HG03469 (cell line): Measurements from ENCODE around the gene CXCR5.

Source experiments
- ATAC-seq: cut with Tn5 transposase; IDR thresholded peaks from one replicate; pipeline ENCODE4 v1.9.1; 2021; ENCODE audit warnings: mild to moderate bottlenecking, moderate library complexity, moderate number of reproducible peaks; ENCODE audit not compliant: unreplicated experiment

Gene CXCR5

DNA sequence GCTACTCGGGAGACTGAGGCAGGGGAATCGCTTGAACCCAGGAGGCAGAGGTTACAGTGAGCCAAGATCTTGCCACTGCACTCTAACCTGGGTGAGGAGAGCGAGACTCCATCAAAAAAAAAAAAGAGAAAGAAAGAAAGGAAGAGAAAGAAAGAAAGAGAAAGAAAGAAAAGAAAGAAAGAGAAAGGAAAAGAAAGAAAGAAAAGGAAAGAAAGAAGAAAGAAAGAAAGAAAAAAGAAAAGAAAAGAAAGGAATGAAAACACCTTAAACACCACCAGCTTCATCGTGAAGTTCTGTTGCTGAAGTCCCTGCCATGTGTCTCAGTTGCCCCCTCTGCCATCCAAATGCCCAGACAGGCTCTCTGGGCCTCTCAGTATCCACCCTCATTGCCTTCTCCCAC lies 9.9 kb upstream of the CXCR5 start:
- no peak for ATAC-seq

DNA sequence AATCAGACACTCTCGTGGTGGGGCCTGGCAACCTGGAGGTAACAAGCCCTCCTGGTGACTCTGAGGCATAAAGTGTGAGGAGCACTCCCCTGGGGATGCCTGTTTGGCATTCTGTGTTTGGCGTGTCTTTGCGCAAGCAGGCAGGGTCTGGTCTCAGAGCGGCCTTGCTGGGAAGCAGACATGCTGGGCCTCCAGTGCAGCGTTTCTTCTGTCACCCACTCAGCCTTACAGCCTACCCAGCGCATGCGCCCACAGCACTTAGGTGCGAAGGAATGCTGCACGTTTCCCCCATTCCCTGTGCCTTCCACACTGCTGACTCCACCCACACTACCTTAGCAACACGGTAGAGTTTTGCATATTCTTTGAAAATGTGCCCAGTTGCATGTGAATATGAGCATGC lies 7.4 kb upstream of the CXCR5 start:
- ATAC-seq: no peak

DNA sequence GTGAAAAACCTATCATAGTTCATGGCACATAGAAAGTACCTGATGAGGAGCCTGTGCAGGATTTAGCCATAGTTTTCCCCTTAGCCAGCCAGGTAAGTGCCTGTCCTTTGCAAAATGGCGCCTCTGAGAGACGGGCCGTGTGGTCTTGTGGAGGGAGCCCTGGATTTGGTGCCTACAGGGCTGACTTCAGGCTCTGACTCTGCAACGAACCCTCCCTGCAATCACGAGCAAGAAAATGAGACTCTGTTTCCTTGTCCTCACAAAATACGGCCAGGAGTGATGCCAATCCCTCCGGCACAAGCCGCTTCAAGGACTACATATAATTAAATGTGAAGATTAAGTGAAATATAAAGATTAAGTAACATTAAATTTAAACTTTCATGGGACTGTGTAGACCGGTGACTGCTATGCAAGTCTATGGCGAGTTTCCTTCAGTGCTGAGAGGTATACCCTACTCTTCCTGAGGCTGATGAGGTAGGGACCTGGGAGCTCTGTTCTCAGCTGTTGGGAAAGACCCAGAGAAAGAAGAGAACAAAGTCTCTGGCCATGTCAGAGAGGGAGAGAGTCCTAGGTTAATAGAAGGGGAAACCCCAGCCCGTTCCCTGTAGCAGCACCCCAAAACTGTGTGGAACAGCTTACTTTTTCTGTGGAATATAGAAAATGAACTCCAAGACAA lies 6.1 kb upstream of the CXCR5 start:
- no peak for ATAC-seq

DNA sequence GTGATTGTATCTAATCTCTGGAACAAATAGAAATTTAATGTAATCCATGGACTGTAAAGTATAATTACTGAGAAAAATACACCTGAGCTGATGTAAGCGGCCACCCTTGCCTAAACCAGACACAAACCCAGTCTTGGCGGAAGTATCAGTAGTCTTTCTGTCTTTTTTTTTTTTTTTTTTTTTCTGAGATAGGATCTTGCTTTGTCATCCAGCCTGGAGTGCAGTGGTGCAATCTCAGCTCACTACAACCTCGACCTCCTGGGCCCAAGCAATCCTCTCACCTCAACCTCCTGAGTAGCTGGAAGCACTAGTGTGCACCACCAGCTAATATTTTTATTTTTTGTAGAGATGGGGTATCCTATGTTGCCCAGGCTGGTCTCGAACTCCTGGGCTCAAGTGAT lies 5.5 kb upstream of the CXCR5 start:
- ATAC-seq: no peak

DNA sequence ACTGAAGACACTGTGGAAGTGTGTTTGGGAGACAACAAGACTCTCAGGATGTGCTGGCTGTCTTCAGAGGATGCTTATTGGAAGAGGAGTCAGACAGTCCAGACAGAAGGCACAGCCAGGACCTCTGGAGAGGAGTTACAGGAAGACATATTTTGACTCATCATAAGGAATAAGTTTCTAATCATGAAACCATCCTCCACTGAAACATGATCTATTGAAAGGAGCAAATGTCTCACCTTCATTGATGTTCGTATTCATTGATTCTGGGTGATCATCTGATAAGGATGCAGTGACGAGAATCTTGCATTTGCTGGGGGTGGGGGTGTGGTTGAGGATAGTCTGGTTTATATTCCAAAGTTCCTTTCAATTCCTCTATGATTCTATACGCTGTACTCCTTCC lies 2.5 kb upstream of the CXCR5 start:
- ATAC-seq: no peak

DNA sequence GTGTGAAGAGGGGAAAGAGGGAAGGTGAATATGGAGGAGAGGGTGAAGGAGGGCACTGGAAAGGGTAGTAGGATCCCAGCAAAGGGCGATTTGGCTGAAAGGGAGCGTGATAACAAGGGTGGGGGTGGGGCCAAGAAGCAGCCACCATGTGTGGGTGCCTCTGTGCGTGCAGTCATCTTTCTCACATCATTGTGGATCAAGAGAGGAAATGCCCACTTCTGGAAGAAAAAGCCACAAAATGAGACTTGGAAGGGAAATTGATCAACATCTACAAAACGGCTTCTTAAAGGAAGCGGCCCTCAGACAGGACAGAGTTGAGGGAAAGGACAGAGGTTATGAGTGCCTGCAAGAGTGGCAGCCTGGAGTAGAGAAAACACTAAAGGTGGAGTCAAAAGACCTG lies 1.2 kb upstream of the CXCR5 start:
- no peak for ATAC-seq

DNA sequence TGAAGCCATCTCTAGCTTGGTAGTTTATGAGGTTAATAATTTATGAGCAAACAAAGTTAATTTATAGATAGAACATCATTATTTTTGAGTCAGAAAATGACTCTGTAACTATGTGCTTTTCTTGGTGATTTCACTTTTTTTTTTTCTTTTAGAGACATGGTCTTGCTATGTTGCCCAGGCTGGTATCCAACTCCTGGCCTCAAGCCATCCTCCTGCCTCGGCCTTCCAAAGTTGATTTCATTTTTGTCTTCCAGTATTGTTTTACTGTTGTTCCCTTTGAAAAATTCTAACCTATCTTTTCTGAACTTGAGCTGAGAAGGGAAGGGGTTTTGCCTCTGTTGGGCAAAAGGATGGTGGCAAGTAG lies 706 bp upstream of the CXCR5 start:
- ATAC-seq: no peak

DNA sequence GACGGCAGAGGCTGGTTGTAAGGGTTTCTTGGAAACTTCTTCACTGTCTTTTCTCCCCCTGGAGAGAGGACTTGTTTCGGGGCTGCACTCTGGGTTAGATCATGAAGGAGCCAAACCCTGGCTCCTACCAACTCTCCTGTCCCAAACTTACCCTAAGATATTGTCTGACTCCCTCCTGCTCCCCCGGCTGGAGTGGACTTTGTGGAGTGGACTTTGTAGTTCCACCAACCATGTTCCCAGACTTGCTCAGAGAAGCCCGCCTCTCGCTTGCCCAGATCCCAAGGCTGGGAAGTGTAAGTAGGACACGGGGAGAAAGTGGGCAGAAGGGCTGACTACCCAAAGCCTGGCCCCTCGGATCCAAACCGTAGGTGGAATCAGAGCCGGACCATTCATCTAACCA lies 1.2 kb downstream of the CXCR5 start:
- no peak for ATAC-seq

DNA sequence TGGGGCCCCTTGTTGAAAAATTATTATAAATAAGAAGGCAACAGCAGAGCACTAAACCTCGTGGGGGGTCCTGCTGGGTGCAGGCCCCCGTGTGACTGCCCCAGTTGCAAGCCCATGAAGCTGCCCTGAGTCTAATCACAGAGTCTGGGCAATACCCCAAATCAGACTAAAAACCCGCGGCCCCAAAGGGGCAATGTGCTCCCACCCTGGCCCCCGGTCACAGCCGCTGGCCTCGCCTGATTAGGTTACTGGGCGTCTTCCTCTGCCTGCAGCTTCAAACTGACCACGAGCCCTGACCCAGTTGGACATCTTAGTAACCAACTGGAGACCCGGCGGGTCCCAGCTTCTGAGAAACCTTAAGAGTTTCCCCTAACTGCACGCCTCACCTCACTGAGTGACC lies 1.6 kb downstream of the CXCR5 start:
- no peak for ATAC-seq

DNA sequence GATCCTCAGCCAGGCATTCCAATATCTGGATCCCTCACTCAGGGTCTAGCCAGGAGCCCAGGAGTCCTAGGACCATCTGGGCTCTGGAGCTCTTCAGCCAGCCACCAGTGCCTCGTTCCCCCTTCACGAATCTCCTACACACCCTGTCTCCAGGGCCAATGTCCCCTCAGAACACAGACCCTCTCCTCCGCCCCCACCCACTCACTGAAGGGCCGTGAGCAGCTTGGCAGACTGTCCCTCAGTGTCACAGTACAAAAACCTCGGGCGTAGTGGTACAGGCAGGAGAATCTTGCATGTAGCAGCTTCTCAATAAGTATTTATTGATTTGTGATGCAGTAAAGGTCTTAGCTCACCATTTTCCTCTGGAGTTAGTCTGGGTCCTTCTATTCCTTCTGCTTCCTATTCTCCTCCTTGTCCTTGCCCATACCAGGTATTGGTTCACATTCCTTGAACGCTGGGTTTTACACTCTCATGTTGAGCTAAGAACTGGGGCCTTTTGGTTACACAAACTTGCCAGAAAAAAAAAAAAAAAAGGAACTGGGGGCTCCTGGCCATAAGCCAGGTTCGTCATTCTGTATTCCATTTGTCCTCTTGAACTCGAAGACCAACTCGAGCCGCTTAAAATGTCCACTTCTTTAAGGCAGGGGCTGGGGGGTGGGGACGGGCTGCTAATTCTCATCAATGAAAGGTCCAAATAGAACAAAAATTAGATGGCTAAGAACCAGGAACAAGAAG lies 2.3 kb downstream of the CXCR5 start:
- no peak for ATAC-seq

DNA sequence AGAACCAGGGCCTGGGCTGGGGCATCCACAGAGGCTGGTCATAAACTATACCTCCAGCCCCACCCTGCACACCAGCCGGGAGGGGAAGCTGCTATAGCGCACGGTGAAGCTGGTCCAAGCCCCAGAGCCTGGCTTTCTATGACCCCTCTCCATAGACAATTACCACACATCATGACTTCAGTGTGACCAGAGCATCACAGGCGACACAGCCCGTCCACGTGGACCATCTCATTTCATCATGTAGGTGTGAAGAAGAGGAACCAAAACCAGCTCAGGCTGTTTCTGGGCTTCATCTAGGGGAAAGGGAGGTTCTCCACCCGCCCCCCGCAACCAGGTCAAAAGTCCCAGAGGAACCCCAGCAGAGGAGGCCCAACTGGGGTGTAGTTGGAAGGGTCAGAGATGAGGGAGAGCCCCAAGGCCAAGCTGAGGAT lies 3.0 kb downstream of the CXCR5 start:
- no peak for ATAC-seq

DNA sequence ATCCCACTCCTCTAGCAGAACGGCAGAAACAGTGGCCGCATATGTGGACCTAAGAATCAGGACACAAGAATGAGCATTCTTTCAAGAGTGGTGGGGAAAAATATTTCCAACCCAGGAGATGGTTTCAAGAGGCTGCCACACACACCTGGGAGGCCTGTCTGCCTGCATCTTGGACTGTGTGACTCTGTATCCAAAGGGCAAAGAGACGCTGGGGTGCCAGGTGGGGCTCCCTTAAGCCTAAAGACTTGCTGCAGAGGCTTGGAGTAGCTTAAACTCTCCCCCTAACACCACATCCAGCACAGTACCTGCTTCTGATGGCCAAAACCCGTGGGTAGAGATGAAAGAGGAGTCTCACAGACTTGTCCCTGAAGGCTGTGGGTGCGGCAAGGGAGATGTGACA lies 3.5 kb downstream of the CXCR5 start:
- no peak for ATAC-seq

DNA sequence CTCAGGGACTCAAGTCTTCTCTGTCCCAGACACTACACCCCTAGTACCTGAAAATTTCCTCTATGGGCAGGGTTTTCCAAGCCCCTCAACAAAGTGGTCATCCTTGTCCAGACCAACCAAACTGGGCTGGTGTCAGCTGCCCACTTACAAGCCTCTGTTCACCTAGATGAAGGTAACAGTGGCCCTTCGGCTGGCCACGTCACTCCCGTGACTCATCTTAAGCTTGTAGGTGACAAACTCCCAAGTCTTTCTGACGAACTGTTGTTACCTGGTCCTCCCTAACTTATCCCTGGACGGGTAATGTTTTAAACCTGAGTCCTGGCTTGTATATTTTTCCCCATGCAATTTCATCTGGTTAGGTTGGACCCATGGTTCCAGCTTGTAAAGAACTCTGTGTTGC lies 4.7 kb downstream of the CXCR5 start:
- ATAC-seq: no peak

DNA sequence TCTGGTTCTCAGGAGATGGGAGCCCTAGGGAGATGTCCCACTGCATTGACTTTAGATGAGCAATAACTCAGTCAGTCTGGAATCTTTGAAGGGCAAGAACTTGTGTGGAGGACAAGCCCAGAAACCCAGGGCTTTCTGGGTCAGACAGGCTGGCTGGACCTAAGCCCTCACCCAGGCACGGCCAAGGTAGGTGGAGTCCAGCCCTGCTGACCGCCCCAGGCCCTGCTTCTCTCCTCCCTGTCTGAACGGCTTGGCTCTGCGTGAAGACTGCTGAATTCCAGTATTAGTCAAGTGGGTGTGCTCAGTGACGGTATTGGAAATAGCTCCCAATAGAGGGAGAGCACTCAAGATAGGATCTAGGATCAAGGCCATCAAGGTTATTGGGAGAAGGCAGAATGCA lies 6.1 kb downstream of the CXCR5 start:
- no peak for ATAC-seq

DNA sequence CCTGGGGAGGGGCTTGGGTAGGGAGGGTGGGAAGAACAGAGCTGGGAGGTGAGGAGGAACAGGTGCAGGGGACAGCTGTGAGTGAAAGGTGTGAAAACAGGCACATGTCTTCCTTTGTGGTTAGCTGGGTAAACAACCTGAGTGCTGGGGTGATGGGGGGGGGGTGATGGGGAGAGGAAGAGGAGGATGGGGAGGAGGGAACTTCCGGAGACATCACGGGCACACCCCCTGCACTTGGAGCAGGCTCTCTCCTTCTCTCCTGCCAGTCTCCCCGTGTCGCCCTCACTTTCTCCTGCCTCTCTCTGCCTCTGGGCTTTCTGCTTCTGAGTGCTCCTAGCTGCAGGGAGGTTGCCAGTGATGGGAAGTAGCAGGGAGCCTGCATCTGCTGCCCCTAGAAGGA lies 8.8 kb downstream of the CXCR5 start:
- no peak for ATAC-seq

DNA sequence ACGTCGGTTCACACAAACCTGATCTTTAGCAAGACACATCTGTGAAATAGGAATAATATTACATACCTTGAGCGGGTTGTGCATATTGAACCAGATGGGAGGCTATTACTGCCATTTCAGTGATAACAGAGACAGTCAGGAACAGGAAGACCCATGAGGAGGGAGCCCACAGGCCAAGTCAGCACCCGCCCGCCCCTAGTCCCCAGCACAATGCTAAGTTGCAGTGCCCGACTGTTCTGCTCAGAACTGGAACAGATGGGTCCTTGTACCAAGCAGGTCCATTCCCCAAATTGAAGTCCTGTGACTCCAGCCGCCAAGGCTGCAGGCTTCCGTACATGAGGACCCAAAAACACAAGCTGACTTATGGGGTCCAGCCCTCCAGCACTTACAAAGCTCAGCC lies 9.3 kb downstream of the CXCR5 start:
- ATAC-seq: no peak

DNA sequence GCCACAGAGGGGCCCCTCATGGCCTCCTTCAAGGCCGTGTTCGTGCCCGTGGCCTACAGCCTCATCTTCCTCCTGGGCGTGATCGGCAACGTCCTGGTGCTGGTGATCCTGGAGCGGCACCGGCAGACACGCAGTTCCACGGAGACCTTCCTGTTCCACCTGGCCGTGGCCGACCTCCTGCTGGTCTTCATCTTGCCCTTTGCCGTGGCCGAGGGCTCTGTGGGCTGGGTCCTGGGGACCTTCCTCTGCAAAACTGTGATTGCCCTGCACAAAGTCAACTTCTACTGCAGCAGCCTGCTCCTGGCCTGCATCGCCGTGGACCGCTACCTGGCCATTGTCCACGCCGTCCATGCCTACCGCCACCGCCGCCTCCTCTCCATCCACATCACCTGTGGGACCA lies 10.0 kb downstream of the CXCR5 start:
- no peak for ATAC-seq

DNA sequence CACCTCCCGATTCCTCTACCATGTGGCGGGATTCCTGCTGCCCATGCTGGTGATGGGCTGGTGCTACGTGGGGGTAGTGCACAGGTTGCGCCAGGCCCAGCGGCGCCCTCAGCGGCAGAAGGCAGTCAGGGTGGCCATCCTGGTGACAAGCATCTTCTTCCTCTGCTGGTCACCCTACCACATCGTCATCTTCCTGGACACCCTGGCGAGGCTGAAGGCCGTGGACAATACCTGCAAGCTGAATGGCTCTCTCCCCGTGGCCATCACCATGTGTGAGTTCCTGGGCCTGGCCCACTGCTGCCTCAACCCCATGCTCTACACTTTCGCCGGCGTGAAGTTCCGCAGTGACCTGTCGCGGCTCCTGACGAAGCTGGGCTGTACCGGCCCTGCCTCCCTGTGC lies 10.5 kb downstream of the CXCR5 start:
- no peak for ATAC-seq

DNA sequence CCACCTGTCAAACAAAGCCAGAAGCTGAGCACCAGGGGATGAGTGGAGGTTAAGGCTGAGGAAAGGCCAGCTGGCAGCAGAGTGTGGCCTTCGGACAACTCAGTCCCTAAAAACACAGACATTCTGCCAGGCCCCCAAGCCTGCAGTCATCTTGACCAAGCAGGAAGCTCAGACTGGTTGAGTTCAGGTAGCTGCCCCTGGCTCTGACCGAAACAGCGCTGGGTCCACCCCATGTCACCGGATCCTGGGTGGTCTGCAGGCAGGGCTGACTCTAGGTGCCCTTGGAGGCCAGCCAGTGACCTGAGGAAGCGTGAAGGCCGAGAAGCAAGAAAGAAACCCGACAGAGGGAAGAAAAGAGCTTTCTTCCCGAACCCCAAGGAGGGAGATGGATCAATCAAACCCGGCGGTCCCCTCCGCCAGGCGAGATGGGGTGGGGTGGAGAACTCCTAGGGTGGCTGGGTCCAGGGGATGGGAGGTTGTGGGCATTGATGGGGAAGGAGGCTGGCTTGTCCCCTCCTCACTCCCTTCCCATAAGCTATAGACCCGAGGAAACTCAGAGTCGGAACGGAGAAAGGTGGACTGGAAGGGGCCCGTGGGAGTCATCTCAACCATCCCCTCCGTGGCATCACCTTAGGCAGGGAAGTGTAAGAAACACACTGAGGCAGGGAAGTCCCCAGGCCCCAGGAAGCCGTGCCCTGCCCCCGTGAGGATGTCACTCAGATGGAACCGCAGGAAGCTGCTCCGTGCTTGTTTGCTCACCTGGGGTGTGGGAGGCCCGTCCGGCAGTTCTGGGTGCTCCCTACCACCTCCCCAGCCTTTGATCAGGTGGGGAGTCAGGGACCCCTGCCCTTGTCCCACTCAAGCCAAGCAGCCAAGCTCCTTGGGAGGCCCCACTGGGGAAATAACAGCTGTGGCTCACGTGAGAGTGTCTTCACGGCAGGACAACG lies 11.7 kb downstream of the CXCR5 start:
- ATAC-seq: no peak

DNA sequence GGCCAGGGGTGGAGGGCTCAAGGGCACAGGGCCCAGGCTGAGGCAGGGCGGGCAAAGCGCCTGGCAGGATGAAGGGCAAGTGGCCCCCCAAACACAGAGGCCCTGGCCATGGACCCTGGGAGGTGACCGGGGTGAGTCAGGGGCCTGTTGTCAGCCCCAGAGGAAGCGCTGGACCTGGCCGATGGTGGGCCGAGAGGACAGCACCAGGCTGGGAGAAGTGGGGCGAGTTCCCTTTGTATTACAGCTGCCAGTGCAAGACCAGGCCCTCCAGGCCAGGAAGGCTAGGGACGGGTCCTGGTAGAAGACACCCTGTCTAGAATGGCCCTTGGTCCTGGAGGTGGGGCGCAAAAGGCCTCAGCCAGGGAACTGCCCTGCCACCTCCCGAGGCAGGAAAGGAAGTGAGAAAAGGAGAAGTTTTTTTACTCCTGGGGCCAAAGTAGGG lies 12.8 kb downstream of the CXCR5 start:
- ATAC-seq: no peak

DNA sequence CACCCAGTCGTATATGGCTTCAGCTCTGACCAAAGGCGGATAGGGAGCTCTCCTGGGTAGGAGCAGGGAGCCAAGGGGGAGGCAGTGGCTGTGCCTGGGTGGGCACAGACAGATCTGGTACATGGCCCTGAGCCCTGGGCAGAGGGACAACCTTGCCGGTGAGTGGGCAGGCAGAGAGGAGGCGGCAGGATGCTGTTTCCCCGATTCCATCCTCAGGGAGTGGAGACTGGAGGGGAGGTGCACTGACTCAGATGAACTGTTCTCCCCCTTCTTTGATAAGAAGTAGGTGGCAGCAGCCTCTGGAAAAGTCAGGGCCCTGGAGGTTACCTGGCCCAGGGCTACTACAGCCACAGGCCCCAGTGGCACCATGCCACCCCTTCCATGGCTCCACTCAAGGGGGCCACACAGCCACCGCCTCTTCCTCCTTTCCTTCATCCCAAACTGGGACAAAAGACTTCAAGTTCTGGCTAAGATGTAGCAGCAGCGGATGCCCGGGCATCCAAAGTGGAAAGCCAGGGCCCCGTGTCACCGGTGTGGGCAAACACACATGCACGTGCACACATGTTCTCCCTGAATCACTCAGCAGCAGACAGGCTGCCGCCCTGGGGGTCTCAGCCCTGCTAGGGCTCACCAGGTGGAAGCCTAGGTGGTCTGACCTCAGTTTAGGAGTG lies 13.4 kb downstream of the CXCR5 start:
- no peak for ATAC-seq
